Hepatocyte (in vitro differentiated cells): ENCODE data around the gene BCAS1. TPM values are rescaled to one million over a fixed set of nuclear protein-coding genes. Genes with fewer than 3 reads are reported as not detected.

ENCODE experiments used
- DNase-seq: peaks from one replicate; pipeline ENCODE4 v3.0.0-alpha.2; 2016; ENCODE audit warnings: low spot score
- H2AFZ ChIP-seq: fragments of 200-600 bp; sonication (generic); 2 replicates; pipeline ENCODE4 v1.6.0; 2016; ENCODE audit warnings: antibody characterized with exemption, mild to moderate bottlenecking
- H3K27ac ChIP-seq: fragments of 200-600 bp; sonication (generic); 2 replicates; pipeline ENCODE4 v1.5.1; 2016; ENCODE audit warnings: mild to moderate bottlenecking
- H3K27me3 ChIP-seq: fragments of 200-600 bp; sonication (generic); 2 replicates; pipeline ENCODE4 v1.6.1; 2016
- H3K36me3 ChIP-seq: fragments of 200-600 bp; sonication (generic); replicated peaks from 2 replicates; pipeline ENCODE4 v1.5.1; 2016; ENCODE audit warnings: low read depth; ENCODE audit not compliant: insufficient read depth
- H3K4me1 ChIP-seq: fragments of 200-600 bp; sonication (generic); 2 replicates; pipeline ENCODE4 v1.5.1; 2016; ENCODE audit warnings: mild to moderate bottlenecking, moderate library complexity; ENCODE audit not compliant: insufficient read depth
- H3K4me2 ChIP-seq: fragments of 200-600 bp; sonication (generic); 2 replicates; pipeline ENCODE4 v1.6.0; 2016
- H3K4me3 ChIP-seq: fragments of 200-600 bp; sonication (generic); 2 replicates; pipeline ENCODE4 v1.5.1; 2016; ENCODE audit warnings: mild to moderate bottlenecking
- H3K79me2 ChIP-seq: fragments of 200-600 bp; sonication (generic); 2 replicates; pipeline ENCODE4 v1.6.0; 2017; ENCODE audit warnings: mild to moderate bottlenecking
- H3K9me2 ChIP-seq: fragments of 200-600 bp; sonication (generic); replicated peaks from 2 replicates; pipeline ENCODE4 v1.6.0; 2017; ENCODE audit warnings: mild to moderate bottlenecking; ENCODE audit not compliant: insufficient read depth
- H3K9me3 ChIP-seq: fragments of 200-600 bp; sonication (generic); 2 replicates; pipeline ENCODE4 v1.5.1; 2016; ENCODE audit warnings: low read depth, mild to moderate bottlenecking
- H4K20me1 ChIP-seq: fragments of 200-600 bp; sonication (generic); 2 replicates; pipeline ENCODE4 v1.6.0; 2016; ENCODE audit warnings: mild to moderate bottlenecking; ENCODE audit not compliant: insufficient read depth, poor library complexity, severe bottlenecking
- EZH2 ChIP-seq: fragments of 200-600 bp; sonication (generic); IDR thresholded peaks from 2 replicates; pipeline ENCODE4 v1.6.1; 2016; ENCODE audit warnings: antibody characterized with exemption, mild to moderate bottlenecking, borderline replicate concordance
- EZH2phosphoT487 ChIP-seq: fragments of 200-600 bp; sonication (generic); IDR thresholded peaks from one replicate; pipeline ENCODE4 v1.6.1; 2018; ENCODE audit warnings: antibody characterized with exemption, mild to moderate bottlenecking, low read depth, moderate library complexity; ENCODE audit not compliant: unreplicated experiment, severe bottlenecking
- WGBS: methylation state at CpG from one replicate; pipeline ENCODE4 v1.1.6; 2016; ENCODE audit warnings: low lambda C conversion rate; ENCODE audit errors: missing lambda C conversion rate; 5-methylcytosine and 5-hydroxymethylcytosine counted together
- polyA plus RNA-seq: library from polyadenylated mRNA; unstranded; fragments of >200 nt; fragmentation: Nextera tagmentation; extraction: Ambion mirVana; gene quantifications from 2 replicates; pipeline ENCODE4 v1.2.1, GENCODE V29; 2016
- total RNA-seq: library from RNA; depleted of rRNA; stranded (reverse); fragments of >200 nt; gene quantifications from 2 replicates; pipeline ENCODE4 v1.2.3, GENCODE V29; 2014
- TF ChIP-seq, protein P1 (sequence below): fragments of 200-600 bp; sonication (generic); IDR thresholded peaks from 2 replicates; pipeline ENCODE4 v1.5.1; 2016; ENCODE audit warnings: antibody characterized with exemption, mild to moderate bottlenecking; ENCODE audit not compliant: poor library complexity

BCAS1 gene
- total and polyA plus RNA-seq, 2 experiments from 2014 or later, result 4.9 to 9.8 TPM

DNA sequence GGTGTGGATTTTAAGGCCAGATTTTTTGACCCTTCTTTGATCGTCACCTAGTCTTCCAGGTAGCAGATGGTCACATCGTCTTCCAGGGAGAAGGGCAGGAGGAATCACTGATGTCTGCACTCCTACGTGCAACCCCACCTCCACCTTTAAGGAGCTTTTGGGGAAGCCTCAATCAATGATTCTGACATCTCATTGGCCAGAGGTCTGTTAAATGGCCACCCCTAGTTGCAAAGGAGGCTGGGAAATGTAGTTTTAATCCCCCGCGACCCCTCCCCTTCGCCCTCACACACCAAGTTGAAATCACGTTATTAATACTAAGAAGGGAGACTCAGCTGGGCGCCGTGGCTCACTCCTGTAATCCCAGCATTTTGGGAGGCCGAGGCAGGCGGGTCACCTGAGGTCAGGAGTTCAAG, 151.4 kb downstream of the BCAS1 start:
- H4K20me1 ChIP-seq, result no peaks in the 10 kb centered on the region
- H3K27ac ChIP-seq, result no peak overlapping the region
- H2AFZ ChIP-seq, result no peak overlapping the region
- no peaks in the 10 kb centered on the region for H3K9me2 ChIP-seq
- peaks cover 25% of the 10 kb centered on the region for H3K4me1 ChIP-seq
- WGBS, result 36% methylated on average over 11 of the region's 11 CpGs
- H3K27me3 ChIP-seq, result no peaks in the 10 kb centered on the region
- no peaks in the 10 kb centered on the region for H3K79me2 ChIP-seq
- no peak for DNase-seq
- no peak overlapping the region for H3K4me3 ChIP-seq
- no peaks in the 10 kb centered on the region for H3K36me3 ChIP-seq
- no peaks in the 10 kb centered on the region for H3K9me3 ChIP-seq
- peak overlapping the region; percentile 49 for H3K4me2 ChIP-seq
- no peak for TF ChIP-seq EZH2phosphoT487
- TF ChIP-seq, protein P1, sequence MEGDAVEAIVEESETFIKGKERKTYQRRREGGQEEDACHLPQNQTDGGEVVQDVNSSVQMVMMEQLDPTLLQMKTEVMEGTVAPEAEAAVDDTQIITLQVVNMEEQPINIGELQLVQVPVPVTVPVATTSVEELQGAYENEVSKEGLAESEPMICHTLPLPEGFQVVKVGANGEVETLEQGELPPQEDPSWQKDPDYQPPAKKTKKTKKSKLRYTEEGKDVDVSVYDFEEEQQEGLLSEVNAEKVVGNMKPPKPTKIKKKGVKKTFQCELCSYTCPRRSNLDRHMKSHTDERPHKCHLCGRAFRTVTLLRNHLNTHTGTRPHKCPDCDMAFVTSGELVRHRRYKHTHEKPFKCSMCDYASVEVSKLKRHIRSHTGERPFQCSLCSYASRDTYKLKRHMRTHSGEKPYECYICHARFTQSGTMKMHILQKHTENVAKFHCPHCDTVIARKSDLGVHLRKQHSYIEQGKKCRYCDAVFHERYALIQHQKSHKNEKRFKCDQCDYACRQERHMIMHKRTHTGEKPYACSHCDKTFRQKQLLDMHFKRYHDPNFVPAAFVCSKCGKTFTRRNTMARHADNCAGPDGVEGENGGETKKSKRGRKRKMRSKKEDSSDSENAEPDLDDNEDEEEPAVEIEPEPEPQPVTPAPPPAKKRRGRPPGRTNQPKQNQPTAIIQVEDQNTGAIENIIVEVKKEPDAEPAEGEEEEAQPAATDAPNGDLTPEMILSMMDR, result no peak
- no peak for TF ChIP-seq EZH2

DNA sequence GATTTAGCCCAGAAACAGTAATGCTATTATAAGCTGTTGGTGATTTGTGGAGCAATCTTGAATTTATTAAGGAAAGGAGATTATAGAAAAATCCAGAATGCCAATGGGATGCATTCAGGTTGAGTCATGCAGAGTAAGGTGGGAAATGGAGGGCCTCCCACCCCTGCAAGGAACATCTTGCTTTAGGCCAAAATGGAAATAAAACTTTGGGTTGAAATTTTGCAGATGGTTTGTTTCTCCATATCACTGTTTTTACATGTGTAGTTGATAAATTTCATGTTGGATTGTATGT, 152.4 kb downstream of the BCAS1 start:
- Histone ChIP-seq H3K4me1 (peaks cover 27% of the 10 kb centered on the region), H3K27ac (peak overlapping the region; percentile 81), H3K36me3 (no peaks in the 10 kb centered on the region), H3K9me3 (no peaks in the 10 kb centered on the region), H3K4me2 (peak overlapping the region; percentile 1), H2AFZ (no peak overlapping the region), H3K27me3 (no peaks in the 10 kb centered on the region), H4K20me1 (no peaks in the 10 kb centered on the region), H3K9me2 (no peaks in the 10 kb centered on the region), H3K4me3 (no peak overlapping the region), H3K79me2 (no peaks in the 10 kb centered on the region)
- no peak for TF ChIP-seq EZH2
- TF ChIP-seq EZH2phosphoT487, result no peak
- TF ChIP-seq, protein P1, result no peak
- no peak for DNase-seq

DNA sequence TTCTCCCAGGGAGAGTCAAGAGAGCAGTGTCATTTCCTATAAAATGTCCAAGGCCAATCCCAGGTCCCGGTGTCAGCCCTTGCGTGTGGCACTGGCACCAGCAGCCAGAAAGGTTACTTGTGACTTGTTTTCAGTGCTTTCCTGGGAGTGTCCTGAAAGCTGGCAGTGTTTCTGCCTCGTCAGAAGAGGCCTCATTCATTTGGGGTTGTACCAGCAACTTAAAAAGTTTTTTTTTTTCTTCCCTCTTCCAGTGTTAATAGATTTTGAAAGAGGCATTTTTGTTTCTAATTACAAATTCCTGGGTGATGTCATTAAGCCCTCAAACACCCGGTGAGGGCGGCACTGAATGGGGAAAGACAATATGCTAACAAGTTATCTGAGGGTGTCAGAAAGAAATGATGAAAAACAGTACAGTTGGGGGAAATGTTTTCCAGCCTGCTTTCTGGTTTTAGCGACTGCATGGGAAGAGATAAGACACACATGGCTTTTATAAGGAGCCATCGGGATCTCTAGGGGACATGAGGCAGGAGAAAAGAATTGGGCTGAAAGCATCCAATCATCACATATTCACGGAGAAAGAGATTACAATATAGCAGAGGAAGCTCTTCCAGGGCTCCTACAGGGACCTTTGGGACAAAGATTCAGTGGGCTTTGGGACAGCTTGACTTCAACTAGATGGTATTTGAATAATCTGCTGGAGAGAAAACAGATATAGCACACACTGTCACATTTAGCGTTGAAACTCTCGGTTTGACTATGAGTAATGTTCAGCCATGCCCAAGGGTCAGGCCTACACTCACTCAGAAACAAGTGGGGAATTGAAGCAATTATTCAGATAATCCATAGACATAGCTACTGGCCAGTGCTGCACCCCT, 153.0 kb downstream of the BCAS1 start:
- no peak for DNase-seq
- no peaks in the 10 kb centered on the region for H3K36me3 ChIP-seq
- no peak overlapping the region for H3K4me3 ChIP-seq
- no peaks in the 10 kb centered on the region for H3K27me3 ChIP-seq
- WGBS, result 47% methylated on average over 10 of the region's 10 CpGs
- H3K79me2 ChIP-seq, result no peaks in the 10 kb centered on the region
- no peaks in the 10 kb centered on the region for H3K9me2 ChIP-seq
- H2AFZ ChIP-seq, result peak overlapping the region; percentile 24
- H3K9me3 ChIP-seq, result no peaks in the 10 kb centered on the region
- H3K4me1 ChIP-seq, result peaks cover 27% of the 10 kb centered on the region
- peak overlapping the region; percentile 81 for H3K27ac ChIP-seq
- TF ChIP-seq EZH2, result no peak
- TF ChIP-seq, protein P1, result no peak
- TF ChIP-seq EZH2phosphoT487, result no peak
- peak overlapping the region; percentile 1 for H3K4me2 ChIP-seq
- no peaks in the 10 kb centered on the region for H4K20me1 ChIP-seq
